Liver (tissue), 3 donors: ENCODE results near the gene FAP.

Experiments
- ATF3 ChIP-seq: IDR thresholded peaks from 2 replicates; pipeline ENCODE4 v1.6.1; 2016; ENCODE audit warnings: antibody characterized with exemption
- CTCF ChIP-seq: fragments of 150-350 bp; IDR thresholded peaks from 2 replicates; pipeline ENCODE4 v1.5.1; 2017; ENCODE audit warnings: improper control_type of control experiment, low read depth, low read length; ENCODE audit not compliant: missing input control
- HNF4G ChIP-seq: IDR thresholded peaks from 2 replicates; pipeline ENCODE4 v1.6.1; 2016; ENCODE audit warnings: antibody characterized with exemption
- JUND ChIP-seq, 2 donors: IDR thresholded peaks; 2 replicates each; pipeline ENCODE4 v1.6.1; 2016; ENCODE audit warnings: antibody characterized with exemption in 2 of 2
- RAD21 ChIP-seq, 2 donors: IDR thresholded peaks; 2 replicates each; pipeline ENCODE4 v1.6.1; 2016; ENCODE audit warnings: antibody characterized with exemption in 2 of 2, mild to moderate bottlenecking in 2 of 2
- RXRA ChIP-seq, 2 donors: IDR thresholded peaks; 2 replicates each; pipeline ENCODE4 v1.6.1; 2017 to 2018; ENCODE audit warnings: antibody characterized with exemption in 2 of 2, mild to moderate bottlenecking in 1 of 2
- SP1 ChIP-seq: IDR thresholded peaks from 2 replicates; pipeline ENCODE4 v1.6.1; 2018; ENCODE audit warnings: antibody characterized with exemption, mild to moderate bottlenecking
- TAF1 ChIP-seq: conservative IDR thresholded peaks from 2 replicates; pipeline ENCODE4 v1.6.1; 2016; ENCODE audit warnings: antibody characterized with exemption, mild to moderate bottlenecking
- YY1 ChIP-seq: IDR thresholded peaks from 2 replicates; pipeline ENCODE4 v1.6.1; 2016; ENCODE audit warnings: antibody characterized with exemption, mild to moderate bottlenecking
- ZBTB33 ChIP-seq: IDR thresholded peaks from 2 replicates; pipeline ENCODE4 v1.6.1; 2016; ENCODE audit warnings: antibody characterized with exemption
- TF ChIP-seq, protein P1 (sequence below): IDR thresholded peaks from 2 replicates; pipeline ENCODE4 v1.6.1; 2016; ENCODE audit warnings: antibody characterized with exemption
- donor health status: healthy.
- donor health status: healthy.

- no peak for TF ChIP-seq CTCF
- no peak for TF ChIP-seq YY1
- TF ChIP-seq, protein P1, sequence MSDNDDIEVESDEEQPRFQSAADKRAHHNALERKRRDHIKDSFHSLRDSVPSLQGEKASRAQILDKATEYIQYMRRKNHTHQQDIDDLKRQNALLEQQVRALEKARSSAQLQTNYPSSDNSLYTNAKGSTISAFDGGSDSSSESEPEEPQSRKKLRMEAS: no peak
- TF ChIP-seq JUND (IDR thresholded peaks at IDR 0.05): no peak
- TF ChIP-seq ZBTB33: no peak
- no peak for TF ChIP-seq TAF1
- no peak for TF ChIP-seq RXRA (IDR thresholded peaks at IDR 0.05)
- no peak for TF ChIP-seq ATF3
- TF ChIP-seq SP1: no peak
- no peak for TF ChIP-seq HNF4G
- TF ChIP-seq RAD21 (IDR thresholded peaks at IDR 0.05): no peak
These were observed 46.0 kb downstream of the FAP start for GRCh38 chr2:162197069-162197825.
